CD4-positive, alpha-beta T cell treated with Interleukin-4 for 1 hour (primary cell): ENCODE results near the gene OR2AT4.
A peak's percentile ranks its signal among the peaks of the same experiment; 100 is the strongest.
"Not testable (repeated sequence)": the region's sequence is repeated elsewhere in the genome, so short reads cannot be mapped to it uniquely, and the experiment has no call there.

Source experiments
- DNase-seq, 2 donors: peaks; one replicate each; pipeline ENCODE4 v3.0.0-alpha.2; 2020 to 2022

OR2AT4 gene

GRCh38 chr11:75063741-75064314 is 32.8 kb downstream of the OR2AT4 start:
- DNase-seq: no peak

GRCh38 chr11:75059299-75059698 is 37.4 kb downstream of the OR2AT4 start:
- DNase-seq: no peak

GRCh38 chr11:75056814-75057213 is 39.9 kb downstream of the OR2AT4 start:
- no peak for DNase-seq

GRCh38 chr11:75055511-75055910 is 41.2 kb downstream of the OR2AT4 start:
- DNase-seq: no peak

GRCh38 chr11:75052457-75052856 is 44.2 kb downstream of the OR2AT4 start:
- no peak for DNase-seq

GRCh38 chr11:75051043-75051442 is 45.6 kb downstream of the OR2AT4 start:
- DNase-seq: no peak

GRCh38 chr11:75050516-75050915 is 46.2 kb downstream of the OR2AT4 start:
- DNase-seq: no peak

- not testable (repeated sequence) for DNase-seq
Measured at GRCh38 chr11:75049501-75050266, 47.0 kb downstream of the OR2AT4 start.

GRCh38 chr11:75047191-75047590 is 49.5 kb downstream of the OR2AT4 start:
- DNase-seq: no peak

- not testable (repeated sequence) for DNase-seq
Measured at GRCh38 chr11:75046668-75047067, 50.0 kb downstream of the OR2AT4 start.

- DNase-seq: not testable (repeated sequence)
Measured at GRCh38 chr11:75044381-75045170, 52.1 kb downstream of the OR2AT4 start.

GRCh38 chr11:75041821-75042220 is 54.9 kb downstream of the OR2AT4 start:
- DNase-seq: not testable (repeated sequence)

- DNase-seq: no peak
Measured at GRCh38 chr11:75041263-75041662, 55.4 kb downstream of the OR2AT4 start.

- no peak for DNase-seq
Measured at GRCh38 chr11:75040167-75040770, 56.4 kb downstream of the OR2AT4 start.

- DNase-seq: no peak
Measured at GRCh38 chr11:75035911-75036565, 60.6 kb downstream of the OR2AT4 start.

GRCh38 chr11:75035256-75035655 is 61.4 kb downstream of the OR2AT4 start:
- DNase-seq: no peak

- DNase-seq: no peak
Measured at GRCh38 chr11:75033916-75034315, 62.8 kb downstream of the OR2AT4 start.

GRCh38 chr11:75032550-75032935 is 64.1 kb downstream of the OR2AT4 start:
- DNase-seq: no peak

GRCh38 chr11:75031771-75032549 is 64.7 kb downstream of the OR2AT4 start:
- peak; percentile 40 to 48 for DNase-seq
